HG02588 (cell line): ENCODE results near the gene VWA8.
"Not testable (repeated sequence)": the region's sequence is repeated elsewhere in the genome, so short reads cannot be mapped to it uniquely, and the experiment has no call there.

Source experiments
- ATAC-seq: cut with Tn5 transposase; IDR thresholded peaks from one replicate; pipeline ENCODE4 v1.9.1; 2021; ENCODE audit warnings: mild to moderate bottlenecking, moderate library complexity; ENCODE audit not compliant: unreplicated experiment

VWA8 gene

GRCh38 chr13:41542281-41542680, 418.6 kb downstream of the VWA8 start:
- ATAC-seq, result no peak

DNA sequence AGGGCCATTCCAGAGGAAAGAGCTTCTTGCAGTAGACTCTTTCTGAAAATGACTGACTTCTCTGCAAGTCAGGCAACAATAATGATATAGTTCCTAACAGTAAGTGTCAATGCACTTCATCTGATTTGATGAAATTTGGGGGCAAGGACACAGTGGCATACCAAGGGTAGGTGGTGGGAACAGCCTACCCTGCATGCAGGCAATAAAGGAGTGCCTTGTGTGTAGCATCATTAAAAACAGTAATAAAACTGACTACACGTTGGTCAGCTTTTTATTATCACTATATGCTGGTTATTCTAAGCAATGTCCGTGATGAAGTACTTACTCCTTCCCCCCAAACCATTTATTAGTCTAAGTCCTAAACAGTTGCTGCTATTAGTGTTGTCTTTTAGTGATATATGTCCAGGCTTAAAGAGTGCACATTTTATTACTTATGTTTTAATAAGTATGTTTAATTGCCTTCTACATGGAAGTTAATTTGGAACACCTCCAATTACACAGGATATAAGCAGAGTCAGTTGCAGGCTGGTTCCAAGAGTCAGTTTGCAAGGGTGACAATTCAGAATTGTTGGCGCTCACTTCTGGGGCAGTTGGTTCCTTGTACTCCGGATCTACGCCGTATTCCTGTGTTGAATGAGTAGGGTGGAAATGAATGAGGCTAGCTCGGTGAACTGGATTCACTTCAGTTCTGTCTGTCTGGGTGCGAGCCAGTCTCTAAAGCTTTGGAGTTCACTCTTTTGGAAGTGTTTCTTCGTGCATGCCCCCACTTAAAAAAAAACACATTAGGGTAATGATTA, 419.6 kb downstream of the VWA8 start:
- ATAC-seq, result no peak

DNA sequence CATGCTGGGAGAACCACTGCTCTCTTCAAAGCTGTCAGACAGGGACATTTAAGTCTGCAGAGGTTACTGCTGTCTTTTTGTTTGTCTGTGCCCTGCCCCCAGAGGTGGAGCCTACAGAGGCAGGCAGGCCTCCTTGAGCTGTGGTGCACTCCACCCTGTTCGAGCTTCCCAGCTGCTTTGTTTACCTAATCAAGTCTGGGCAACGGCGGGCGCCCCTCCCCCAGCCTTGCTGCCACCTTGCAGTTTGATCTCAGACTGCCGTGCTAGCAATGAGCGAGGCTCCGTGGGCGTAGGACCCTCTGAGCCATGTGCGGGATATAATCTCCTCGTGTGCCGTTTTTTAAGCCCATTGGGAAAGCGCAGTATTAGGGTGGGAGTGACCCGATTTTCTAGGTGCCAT, 420.7 kb downstream of the VWA8 start:
- ATAC-seq, result not testable (repeated sequence)

GRCh38 chr13:41533266-41534052, 427.4 kb downstream of the VWA8 start:
- ATAC-seq, result no peak

DNA sequence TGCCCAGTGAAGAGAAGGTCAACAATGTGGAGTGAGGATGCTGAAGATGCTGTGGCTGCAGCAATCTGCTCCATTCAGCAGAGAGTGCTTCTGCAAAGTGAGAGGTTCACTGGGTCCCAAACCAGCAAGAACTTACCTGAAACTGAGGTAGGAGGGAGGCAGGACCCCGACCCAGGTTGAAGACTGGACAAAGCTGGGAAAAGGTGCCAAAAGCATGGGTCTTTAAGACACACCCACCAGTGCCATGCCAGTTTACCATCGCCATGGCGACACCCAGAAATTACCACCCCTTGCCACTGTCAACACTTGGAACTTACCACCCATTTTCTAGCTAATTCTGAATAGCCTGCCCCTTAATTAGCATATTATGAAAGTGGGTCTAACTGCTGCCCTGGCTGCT, 432.9 kb downstream of the VWA8 start:
- no peak for ATAC-seq

GRCh38 chr13:41520660-41521630, 440.0 kb downstream of the VWA8 start:
- ATAC-seq, result no peak

DNA sequence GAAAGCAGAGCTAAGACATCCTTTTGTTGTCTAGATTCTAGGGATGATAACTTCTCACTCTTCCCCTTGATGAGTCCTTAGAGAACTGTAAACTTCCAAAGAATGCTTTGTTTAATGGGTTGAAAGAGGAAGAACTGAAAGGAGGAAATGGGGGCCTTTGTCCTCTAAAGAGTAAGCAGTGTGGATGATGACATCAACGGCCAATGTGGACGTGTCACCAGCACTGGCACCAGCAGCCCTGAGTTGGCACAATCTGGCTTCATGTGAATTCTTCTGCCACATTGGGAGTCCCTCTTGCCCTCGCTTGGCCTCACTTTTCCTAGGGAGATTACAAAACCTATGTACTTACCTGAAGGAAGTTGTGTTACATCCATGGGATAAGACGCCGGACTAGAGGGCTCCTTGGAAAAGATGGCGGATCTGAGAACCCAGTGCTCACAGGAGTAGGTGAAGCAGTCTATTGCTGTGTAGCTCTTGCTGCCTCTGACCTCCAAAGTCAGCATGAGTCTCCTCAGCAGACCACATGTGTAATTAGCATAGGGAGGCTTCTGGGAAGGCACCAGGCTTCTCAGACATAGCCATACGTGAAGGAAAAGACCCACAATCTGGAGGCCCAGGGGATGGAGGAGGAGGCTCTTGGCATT, 440.8 kb downstream of the VWA8 start:
- ATAC-seq, result no peak
